PC-9 (cell line): Measurements from ENCODE around the gene IRS2. TPM values are rescaled to one million over a fixed set of nuclear protein-coding genes. Genes with fewer than 3 reads are reported as not detected.

ENCODE experiments used
- BruUV-seq: library from RNA; stranded (reverse); fragments of 400-500 nt; replicated peaks from 2 replicates; lab custom pipeline; 2021; lab: Mats Ljungman, UMichigan
- CTCF ChIA-PET: fragments of 300-600 bp; sonication (Branson Sonifier 250); formaldehyde crosslinking; loops from one replicate; lab custom pipeline; 2022; ENCODE audit warnings: antibody characterized with exemption; lab: Charles Lee
- POLR2A ChIA-PET: fragments of 300-600 bp; sonication (Branson Sonifier 250); formaldehyde crosslinking; loops from one replicate; lab custom pipeline; 2022; ENCODE audit warnings: antibody characterized with exemption; ENCODE audit not compliant: unreplicated experiment; lab: Charles Lee
- DNase-seq, 2 experiments: peaks; one replicate each; pipeline versions ENCODE4 v3.0.0 to v3.0.0-alpha.2; 2015 to 2022; ENCODE audit warnings: mixed read lengths in 1 of 2
- H2AFZ ChIP-seq: fragments of 200-600 bp; sonication (generic); 2 replicates; pipeline ENCODE4 v1.8.1; 2017; ENCODE audit warnings: antibody characterized with exemption
- H3F3A ChIP-seq: fragments of 200-600 bp; sonication (generic); 2 replicates; pipeline ENCODE4 v1.8.1; 2017; ENCODE audit warnings: antibody characterized with exemption, mild to moderate bottlenecking, low read depth; ENCODE audit not compliant: insufficient read depth
- H3K27ac ChIP-seq: fragments of 200-600 bp; sonication (generic); 2 replicates; pipeline ENCODE4 v1.6.1; 2016; ENCODE audit warnings: mixed run types
- H3K27me3 ChIP-seq: fragments of 200-600 bp; sonication (generic); 2 replicates; pipeline ENCODE4 v1.6.1; 2016; ENCODE audit warnings: low read depth, mixed run types; ENCODE audit not compliant: insufficient read depth
- H3K36me3 ChIP-seq: fragments of 200-600 bp; sonication (generic); 2 replicates; pipeline ENCODE4 v1.6.1; 2016; ENCODE audit warnings: low read depth, mixed run types
- H3K4me1 ChIP-seq: fragments of 200-600 bp; sonication (generic); replicated peaks from 2 replicates; pipeline ENCODE4 v1.6.1; 2016; ENCODE audit warnings: mixed run types; ENCODE audit not compliant: insufficient read depth
- H3K4me2 ChIP-seq: fragments of 200-600 bp; sonication (generic); 2 replicates; pipeline ENCODE4 v1.6.1; 2017; ENCODE audit warnings: mixed run types
- H3K4me3 ChIP-seq: fragments of 200-600 bp; sonication (generic); 2 replicates; pipeline ENCODE4 v1.6.1; 2016; ENCODE audit warnings: mixed run types
- H3K79me2 ChIP-seq: fragments of 200-600 bp; sonication (generic); 2 replicates; pipeline ENCODE4 v1.6.1; 2017; ENCODE audit warnings: low read depth, mixed run types
- H3K9me2 ChIP-seq: fragments of 200-600 bp; sonication (generic); 2 replicates; pipeline ENCODE4 v1.8.1; 2017; ENCODE audit warnings: mild to moderate bottlenecking; ENCODE audit not compliant: insufficient read depth
- H3K9me3 ChIP-seq: fragments of 200-600 bp; sonication (generic); 2 replicates; pipeline ENCODE4 v1.8.1; 2016; ENCODE audit warnings: low read depth; ENCODE audit not compliant: insufficient read depth
- H4K20me1 ChIP-seq: fragments of 200-600 bp; sonication (generic); 2 replicates; pipeline ENCODE4 v1.8.1; 2017; ENCODE audit not compliant: insufficient read depth
- CTCF ChIP-seq: fragments of 200-600 bp; sonication (generic); conservative IDR thresholded peaks from 2 replicates; pipeline ENCODE4 v1.6.1; 2017; ENCODE audit warnings: mixed run types, antibody characterized with exemption, mild to moderate bottlenecking, moderate library complexity
- EZH2 ChIP-seq: fragments of 200-600 bp; sonication (generic); IDR thresholded peaks from 2 replicates; pipeline ENCODE4 v1.8.0; 2017; ENCODE audit warnings: antibody characterized with exemption, low read depth
- intact Hi-C: fragments of 100-400 bp; cut with micrococcal nuclease; formaldehyde crosslinking; loops from one replicate; pipeline ENCODE4 v1.10.0; 2022; ENCODE audit not compliant: unreplicated experiment
- total RNA-seq: library from RNA; stranded (reverse); gene quantifications from 2 replicates; pipeline ENCODE4 v1.2.3, GENCODE V29; 2021

IRS2 gene
- total RNA-seq, 1 experiment from 2014 or later = 31.3 TPM

- POLR2A ChIA-PET = interaction anchor here (0.6 kb wide), 2 partner anchors 242 to 550 kb away, joined by 3 read pairs; no protein-coding TSS in a partner anchor
These were observed 55.5 kb downstream of the IRS2 start for GRCh38 chr13:109730812-109731335.

GRCh38 chr13:109728791-109729731, 57.3 kb downstream of the IRS2 start:
- no TSS peak for BruUV-seq
- no peaks in the 10 kb centered on the region for H4K20me1 ChIP-seq
- no peaks in the 10 kb centered on the region for H3K4me1 ChIP-seq
- TF ChIP-seq CTCF (no peak), EZH2 (no peak)
- H2AFZ ChIP-seq = no peak overlapping the region
- DNase-seq = no peak
- intact Hi-C loops = no loop called here
- no peaks in the 10 kb centered on the region for H3K79me2 ChIP-seq
- CTCF ChIA-PET = no interaction called here
- H3K9me2 ChIP-seq = no peaks in the 10 kb centered on the region
- no peak overlapping the region for H3K27ac ChIP-seq
- H3K4me3 ChIP-seq = no peak overlapping the region
- no peaks in the 10 kb centered on the region for H3K36me3 ChIP-seq
- H3K9me3 ChIP-seq = no peaks in the 10 kb centered on the region
- H3F3A ChIP-seq = no peaks in the 10 kb centered on the region
- no peak overlapping the region for H3K4me2 ChIP-seq
- no peaks in the 10 kb centered on the region for H3K27me3 ChIP-seq
- POLR2A ChIA-PET = no interaction called here

More at GRCh38 chr13:109730812-109731335, 55.5 kb downstream of the IRS2 start:
- H3K4me3 ChIP-seq = no peak overlapping the region
- no peaks in the 10 kb centered on the region for H3F3A ChIP-seq
- H3K79me2 ChIP-seq = no peaks in the 10 kb centered on the region
- H3K36me3 ChIP-seq = no peaks in the 10 kb centered on the region
- H3K4me2 ChIP-seq = no peak overlapping the region
- intact Hi-C loops = no loop called here
- CTCF ChIA-PET = no interaction called here
- no peaks in the 10 kb centered on the region for H4K20me1 ChIP-seq
- no peaks in the 10 kb centered on the region for H3K9me3 ChIP-seq
- TF ChIP-seq EZH2 (no peak), CTCF (no peak)
- DNase-seq = no peak
- no peaks in the 10 kb centered on the region for H3K4me1 ChIP-seq
- H3K27ac ChIP-seq = no peak overlapping the region
- H3K27me3 ChIP-seq = no peaks in the 10 kb centered on the region
- no peak overlapping the region for H2AFZ ChIP-seq
- H3K9me2 ChIP-seq = no peaks in the 10 kb centered on the region
- no TSS peak for BruUV-seq

GRCh38 chr13:109728061-109728460, 58.3 kb downstream of the IRS2 start:
- no peak for DNase-seq
- no peaks in the 10 kb centered on the region for H3K9me3 ChIP-seq
- H3F3A ChIP-seq = no peaks in the 10 kb centered on the region
- H3K4me2 ChIP-seq = no peak overlapping the region
- no peak overlapping the region for H3K27ac ChIP-seq
- no TSS peak for BruUV-seq
- intact Hi-C loops = no loop called here
- no peaks in the 10 kb centered on the region for H3K9me2 ChIP-seq
- H3K79me2 ChIP-seq = no peaks in the 10 kb centered on the region
- no peak overlapping the region for H2AFZ ChIP-seq
- no peaks in the 10 kb centered on the region for H3K4me1 ChIP-seq
- no peaks in the 10 kb centered on the region for H4K20me1 ChIP-seq
- CTCF ChIA-PET = no interaction called here
- no peaks in the 10 kb centered on the region for H3K36me3 ChIP-seq
- no peaks in the 10 kb centered on the region for H3K27me3 ChIP-seq
- POLR2A ChIA-PET = no interaction called here
- H3K4me3 ChIP-seq = no peak overlapping the region
- no peak for TF ChIP-seq EZH2
- TF ChIP-seq CTCF = no peak
